NCI-H2029 (cell line): ENCODE data around the gene TMEM237.

Experiments used
- DNase-seq: peaks from one replicate; lab custom pipeline; 2025; lab: John Stamatoyannopoulos, UW

TMEM237 gene

DNA sequence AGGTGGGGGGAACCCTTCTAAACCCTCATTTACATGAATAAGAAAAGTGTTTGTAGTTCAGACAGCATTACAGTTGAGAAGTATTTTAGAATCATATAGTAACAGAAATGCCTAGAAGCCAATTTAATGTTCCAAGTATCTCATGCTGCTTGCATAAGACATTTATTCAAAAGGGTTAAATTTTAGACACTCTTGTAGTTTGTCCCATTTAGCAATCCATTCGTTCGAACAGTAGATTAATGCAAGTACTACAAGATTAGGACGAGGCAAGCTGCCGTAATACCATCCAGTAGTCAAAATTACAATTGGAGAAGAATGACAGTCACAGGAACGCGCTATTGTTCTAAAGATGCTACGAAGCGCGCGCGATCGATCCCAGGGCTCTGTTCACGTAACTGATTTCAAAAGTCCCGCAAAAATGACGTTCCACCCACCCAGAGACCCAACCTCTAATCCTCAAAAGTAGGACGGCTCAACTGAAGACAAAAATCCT is 1.2 kb downstream of the TMEM237 start:
- DNase-seq, result peak; percentile 42

DNA sequence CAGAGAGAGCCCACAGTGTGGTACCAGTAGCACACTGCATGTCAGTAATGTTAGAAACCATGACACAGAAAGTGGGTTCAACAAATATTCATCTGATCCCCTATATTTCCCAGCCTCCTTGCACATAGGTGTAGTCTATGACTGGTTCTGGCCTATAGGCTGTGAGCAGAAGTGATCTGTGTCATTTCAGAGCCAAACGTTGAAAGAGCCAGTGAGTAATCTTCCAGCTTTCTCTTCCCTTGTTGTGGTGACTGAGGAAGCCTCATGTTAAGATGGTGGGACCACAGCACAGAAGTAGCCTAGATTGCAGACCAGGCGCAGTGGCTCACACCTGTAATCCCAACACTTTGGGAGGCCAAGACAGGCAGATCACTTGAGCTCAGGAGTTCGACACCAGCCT is 4.1 kb downstream of the TMEM237 start:
- no peak for DNase-seq

DNA sequence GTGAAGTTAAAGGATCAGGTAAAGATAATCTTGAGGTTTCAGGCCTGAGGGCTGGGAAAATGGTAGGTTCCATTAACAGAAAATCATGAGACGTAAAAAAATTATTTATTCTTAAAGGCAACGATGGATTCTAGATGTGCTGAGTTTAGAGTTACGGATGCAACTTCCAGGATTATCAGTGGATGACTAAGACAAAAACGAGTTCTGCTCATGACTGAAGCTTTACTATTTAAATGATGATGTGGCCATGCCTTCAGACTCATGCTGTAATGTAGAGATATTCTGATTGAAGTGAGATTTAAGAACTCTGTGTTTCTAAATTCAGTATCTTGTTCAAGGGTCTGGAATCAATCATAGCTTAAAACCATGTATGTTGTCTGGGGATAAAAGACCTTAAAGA is 5.0 kb downstream of the TMEM237 start:
- DNase-seq, result no peak

DNA sequence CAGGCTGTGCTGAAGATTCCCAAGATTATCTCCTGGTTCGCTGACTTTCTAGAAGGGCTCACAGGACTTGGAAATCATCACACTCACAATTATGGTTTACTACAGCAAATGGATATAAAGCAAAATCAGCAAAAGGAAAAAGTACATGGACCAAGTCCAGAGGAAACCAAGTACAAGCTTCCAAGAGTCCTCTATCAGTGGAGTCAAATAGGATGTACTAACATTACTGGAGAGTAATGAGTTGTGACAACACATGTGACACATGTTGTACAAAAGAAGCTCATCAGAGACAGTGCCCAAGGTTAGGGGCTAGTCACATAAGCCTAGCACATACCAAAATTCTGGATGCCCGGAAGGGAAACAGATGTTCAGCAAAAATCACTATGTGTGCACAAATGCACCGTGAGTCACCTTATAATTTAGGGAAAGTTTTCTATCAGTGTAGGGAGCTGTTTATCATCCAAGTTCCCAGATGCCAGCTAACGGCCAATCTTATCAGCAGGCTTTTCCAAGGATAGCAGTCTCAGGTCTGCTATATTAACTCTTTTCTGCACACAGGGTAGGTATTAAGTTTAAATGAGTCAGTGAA is 9.5 kb downstream of the TMEM237 start:
- DNase-seq, result no peak

DNA sequence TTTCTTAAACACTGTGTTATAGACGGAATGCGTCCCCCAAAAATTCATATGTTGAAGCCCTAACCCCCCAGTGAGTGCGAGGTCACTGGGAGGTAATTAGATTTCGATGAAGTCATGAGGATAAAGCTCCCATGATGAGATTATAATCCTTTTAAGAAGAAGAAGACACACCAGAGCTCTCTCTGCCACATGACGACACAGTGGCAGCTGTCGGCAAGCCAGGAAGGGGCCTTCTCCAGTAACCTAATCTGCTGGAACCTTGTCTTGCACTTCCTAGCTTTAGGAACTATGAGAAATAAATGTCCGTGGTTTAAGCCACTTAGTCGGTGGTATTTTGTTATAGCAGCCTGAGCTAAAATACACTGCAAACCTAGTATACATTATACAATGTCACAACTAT is 12.3 kb downstream of the TMEM237 start:
- DNase-seq, result no peak

DNA sequence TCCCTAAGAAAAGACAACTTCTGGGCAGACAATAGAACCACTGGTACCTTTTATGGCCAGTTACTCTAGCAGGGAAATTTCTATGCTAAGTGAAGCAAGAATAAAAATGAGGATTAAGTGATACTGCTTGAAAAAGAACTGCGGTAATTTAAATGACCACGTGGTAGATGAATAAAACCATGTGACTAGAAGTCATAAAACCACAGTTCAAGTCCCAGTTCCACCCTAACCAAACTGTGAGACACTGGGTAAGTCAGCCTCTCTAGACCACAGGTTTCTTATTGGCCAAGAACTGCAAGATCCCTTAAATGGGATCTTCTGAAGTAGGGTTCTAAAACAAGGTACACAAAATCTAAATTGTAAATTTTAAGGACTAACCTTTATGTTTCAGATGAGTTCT is 12.7 kb downstream of the TMEM237 start:
- DNase-seq, result no peak

DNA sequence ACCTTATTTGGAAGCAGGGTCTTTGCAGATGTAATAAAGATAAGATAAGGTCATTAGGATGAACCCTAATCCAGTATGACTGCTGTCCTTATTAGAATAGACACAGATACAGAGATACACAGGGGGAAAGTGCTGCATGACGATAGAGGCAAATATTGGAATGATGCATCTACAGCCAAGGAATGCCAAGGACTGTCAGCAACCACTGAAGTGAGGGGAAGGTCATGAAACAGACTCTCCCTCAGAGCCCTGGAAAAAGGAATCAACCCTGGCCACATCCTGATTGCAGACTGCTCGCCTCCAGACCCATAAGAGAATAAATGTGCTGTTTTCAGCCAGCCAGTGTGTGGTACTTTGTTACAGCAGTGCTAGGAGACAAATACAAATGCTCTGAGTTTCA is 14.8 kb downstream of the TMEM237 start:
- DNase-seq, result no peak

DNA sequence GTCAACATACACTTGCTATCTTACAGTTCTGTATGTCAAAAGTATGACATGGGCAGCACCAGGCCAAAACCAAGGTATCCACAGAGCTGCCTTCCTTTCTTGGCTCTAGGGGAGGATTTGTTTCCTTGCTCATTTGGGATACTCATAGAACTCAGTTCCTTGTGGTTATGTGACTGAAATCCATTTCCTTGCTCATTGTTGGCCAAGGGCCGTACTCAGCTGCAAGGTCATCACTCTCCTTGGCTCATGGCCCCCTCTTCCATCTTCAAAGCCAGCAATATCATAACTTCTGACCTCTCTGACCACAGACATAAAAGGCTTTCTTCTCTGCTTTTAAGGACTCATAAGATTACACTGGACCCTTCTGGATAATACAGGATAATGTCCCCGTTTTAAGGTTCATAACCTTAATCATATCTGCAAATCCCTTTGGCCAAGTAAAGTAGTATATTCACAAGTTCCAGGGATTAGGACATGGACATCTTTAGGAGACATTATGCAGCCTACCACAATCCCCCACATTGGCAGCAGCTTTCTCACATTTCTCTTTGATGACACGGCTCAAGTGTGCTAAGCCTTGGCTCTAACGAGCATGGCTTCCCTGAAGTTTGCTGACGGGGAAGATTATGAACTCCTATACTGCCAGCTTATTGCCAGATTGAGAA is 20.9 kb downstream of the TMEM237 start:
- DNase-seq, result no peak

DNA sequence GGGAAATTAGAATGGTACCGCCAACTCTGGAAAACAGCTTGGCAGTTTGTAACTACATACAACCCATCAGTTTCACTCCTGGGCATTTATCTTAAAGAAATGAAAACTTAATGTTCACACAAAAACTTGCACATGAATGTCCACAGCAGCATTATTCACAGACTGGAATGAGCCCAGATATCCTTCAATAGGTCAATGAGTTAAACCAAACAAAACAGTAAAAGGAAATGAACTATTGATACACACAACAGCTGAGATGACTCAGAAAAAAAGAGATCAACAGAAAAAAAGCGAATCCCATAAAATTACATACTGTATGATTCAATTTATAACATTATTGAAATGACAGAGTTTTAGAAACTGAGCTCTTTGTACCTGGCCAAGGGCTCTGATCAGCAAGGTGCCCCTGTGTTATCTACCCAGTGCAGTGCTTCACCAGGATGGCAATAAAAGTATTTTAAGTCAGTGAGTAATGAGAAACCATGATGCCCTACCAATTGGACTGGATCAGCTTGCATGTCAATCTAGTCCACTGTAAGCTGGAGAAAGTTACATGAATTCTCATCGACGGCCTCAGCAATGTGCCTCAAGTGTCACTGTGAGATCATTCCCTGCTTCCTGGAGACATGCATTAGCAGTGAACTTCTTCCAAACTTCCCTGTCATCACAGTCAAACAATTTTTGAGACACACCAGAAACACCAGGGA is 21.9 kb downstream of the TMEM237 start:
- no peak for DNase-seq

DNA sequence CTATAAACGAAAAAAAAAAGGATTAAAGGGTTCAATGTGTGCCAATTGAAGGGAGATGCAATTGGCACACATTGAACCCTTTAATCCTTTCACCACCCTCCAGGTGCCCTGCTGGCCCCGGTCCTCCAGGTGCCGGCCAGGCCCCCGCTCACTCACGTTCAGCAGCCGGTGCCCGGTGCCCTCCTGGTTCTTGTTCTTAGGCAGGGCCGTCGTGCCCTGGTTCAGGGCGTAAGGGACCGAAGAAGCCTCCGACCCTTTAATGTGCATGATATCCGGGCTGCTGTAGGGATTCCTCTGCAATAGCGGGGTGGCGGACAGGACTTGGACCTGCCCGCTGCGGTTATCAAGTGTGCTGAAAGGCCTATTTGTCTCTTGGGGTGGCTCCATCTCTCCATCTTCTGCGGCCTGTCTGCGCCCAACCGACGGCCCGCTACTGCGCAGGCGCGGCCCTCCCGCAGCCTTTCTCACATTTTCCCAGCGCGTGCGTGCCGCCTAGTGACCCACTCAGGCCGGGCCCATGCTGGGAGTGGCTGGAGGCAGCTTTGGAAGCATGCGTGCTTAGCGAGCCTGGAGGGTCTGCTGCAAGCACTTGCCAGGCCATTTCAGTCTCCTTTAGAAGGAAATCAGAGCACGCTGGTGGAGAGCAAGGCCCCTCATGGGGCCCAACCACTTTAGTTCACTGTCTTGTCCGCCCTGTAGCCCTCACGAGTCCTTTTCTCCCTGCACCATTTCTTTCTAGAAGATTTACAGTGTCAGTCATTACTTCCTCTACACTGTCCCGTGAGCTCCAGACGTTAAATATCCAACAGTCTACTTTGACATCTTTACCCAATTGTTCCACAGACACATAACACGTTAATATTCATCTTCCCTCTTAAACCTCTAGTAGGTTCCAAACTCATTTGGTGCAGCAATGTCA is 24.3 kb downstream of the TMEM237 start:
- peak; percentile 8 for DNase-seq

DNA sequence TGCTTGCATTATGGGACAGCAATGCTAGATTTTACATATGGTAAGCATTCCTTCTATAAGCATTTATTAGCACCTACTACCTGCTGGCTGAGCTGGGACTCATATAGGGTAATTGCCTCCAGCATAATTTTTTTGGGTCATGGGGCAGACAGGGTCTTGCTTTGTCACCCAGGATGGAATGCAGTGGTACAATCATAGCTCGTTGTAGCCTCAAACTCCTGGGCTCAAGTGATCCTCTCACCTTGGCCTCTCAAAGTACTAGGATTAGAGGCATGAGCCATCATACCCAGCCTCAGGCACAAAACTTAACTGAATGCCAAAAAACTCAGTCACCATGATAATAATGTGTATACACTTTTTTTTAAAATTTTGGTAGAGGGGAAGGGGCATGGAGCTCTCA is 35.3 kb downstream of the TMEM237 start:
- no peak for DNase-seq

DNA sequence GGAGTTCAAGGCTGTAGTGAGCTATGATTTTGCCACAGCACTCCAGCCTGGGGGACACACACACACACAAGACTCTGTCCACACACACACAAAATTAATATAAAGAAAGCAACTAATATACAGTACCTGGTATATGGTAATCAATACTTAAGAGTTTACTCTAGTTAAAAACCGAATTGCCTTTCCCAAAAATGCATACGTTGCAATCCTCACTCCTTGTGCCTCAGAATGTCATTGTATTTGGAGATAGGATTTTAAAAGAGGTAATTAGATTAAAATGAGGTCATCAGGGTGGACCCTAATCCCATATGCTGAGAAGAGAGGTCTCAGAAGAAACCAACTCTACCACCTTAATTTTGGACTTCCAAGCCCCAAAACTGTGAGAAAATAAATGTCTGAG is 35.7 kb downstream of the TMEM237 start:
- no peak for DNase-seq

DNA sequence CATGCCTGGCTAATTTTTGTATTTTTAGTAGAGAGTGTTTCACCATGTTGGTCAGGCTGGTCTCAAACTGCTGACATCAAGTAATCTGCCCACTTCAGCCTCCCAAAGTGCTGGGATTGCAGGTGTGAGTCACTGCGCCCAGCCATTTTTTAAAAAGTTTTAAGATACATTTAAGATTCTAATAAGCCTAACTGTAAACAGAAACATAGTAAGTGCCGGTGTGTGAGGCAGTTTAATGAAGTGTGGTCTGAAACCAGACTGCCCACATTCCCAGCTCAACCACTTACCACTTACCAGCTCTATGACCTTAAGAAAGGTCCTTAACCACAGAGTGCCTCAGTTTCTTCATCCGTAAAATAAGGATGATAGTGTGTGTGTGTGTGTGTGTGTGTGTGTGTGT is 42.4 kb downstream of the TMEM237 start:
- DNase-seq, result no peak

DNA sequence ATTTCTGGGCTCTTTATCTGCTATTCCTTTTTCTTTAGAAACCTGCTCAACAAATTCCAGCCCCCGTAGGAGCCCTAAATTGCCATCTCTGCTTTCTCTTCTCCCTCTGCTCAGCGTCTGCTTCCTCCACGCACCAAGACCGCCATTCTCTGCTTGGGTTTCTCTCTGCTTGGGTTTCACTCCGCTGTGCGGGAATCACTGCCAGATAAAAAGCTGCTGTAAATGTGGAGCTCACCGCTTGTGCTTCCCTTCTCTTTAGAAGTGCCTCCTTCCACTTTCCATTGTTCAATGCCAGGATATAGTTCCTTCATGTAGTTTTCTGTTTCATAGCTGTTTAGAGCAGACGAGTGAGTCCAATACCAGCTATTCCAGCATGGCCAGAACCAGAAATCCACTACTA is 45.9 kb downstream of the TMEM237 start:
- DNase-seq, result no peak

DNA sequence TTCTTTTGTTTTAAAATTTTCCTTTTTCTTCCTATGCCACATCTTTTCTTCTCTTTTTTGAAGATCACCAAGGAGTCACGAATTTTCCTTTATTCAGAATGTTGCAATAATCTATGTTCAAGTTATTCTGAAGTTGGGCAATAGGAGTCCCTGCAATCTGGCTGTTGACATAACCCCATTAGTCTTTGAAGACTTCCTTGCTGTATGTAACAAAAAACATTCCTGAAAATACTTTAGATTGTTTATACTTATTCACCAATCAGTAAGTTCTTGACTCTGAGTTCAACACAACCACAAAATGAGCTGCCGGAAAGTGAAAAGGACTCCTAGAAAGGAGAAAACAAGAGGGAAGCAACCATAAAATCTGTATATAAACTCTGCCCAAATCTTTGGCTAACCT is 62.8 kb downstream of the TMEM237 start:
- DNase-seq, result no peak

DNA sequence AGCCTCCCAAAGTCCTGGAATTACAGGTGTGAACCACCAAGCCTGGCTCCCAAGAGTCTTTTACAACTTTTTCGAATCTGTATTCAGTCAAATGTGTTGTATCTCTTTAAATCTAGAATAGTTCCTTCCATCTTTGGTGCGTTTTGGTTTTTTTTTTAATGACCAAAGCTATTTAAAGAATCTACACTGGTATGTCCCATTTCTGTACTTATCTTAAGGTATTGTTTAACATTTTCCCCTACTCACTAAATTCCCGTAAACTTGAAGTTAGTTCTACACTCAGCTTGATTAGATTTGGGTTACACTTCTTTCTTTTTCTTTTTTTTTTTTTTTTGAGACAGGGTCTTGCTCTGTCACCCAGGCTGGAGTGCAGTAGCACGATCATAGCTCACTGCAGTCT is 63.8 kb downstream of the TMEM237 start:
- no peak for DNase-seq

DNA sequence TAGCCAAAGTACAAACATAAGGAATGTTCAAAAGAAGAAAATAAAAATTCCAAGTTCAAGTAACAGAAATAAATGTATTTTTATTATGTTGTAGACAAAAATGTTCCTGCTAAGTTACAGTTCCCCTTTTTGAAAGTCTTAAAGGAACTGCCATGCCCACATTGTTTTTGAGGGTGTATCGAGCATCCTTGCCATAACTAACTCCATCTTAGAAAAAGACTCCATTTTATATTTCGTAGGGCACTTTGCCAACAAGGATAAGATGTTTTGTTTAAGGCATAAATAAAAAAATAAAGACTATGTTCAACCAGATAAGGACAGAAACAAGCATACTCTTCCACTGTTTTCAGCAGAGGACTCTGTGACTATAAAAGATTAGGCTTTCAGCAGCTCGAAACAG is 67.3 kb downstream of the TMEM237 start:
- no peak for DNase-seq

DNA sequence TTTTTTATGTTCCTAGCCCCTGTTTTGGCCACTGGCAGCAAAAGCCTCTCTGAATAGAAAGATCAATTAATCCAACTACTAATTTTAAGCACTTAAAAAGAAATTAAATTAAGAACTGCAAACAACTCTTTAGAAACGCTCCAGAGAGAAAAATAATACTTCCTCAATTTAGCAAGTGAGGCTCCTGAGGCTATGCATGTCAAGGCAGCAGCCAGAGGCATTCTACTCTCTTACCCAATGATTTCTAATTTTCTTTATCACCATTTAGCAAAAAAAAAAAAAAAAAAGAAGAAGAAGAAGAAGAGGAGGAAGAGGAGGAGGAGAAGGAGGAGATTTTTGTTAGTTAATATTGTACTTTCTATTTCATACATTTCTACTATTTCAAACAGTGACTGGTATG is 68.5 kb downstream of the TMEM237 start:
- no peak for DNase-seq

DNA sequence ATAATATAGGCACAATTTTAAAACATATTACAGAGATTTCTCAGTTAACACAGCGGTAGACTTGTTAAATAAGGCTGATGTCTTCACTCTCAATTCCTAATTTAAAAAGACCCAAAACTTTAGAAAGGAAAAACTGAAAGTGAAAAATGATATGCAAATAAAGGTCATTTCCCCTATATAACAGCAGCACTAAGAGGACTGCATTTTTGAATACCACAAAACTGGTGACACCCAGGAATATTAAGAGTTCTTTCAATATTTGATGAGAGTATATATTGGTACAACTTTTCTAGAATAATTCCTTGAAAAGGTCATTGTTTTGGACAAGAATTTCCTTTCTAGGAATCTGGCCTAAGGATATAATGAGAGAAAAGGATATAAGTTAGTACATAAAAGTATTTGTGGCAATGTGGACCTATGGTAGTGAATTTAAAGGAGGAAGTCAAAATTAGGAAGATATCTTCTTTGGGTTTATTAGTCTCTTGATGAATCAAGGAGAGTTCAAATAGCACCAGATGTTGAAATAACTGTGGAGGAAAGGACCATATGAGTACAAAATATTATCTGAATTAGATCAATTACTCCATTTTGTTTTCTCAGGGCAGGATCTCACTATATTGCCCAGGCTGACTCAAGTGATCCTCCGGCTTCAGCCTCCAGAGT is 70.3 kb downstream of the TMEM237 start:
- DNase-seq, result no peak
